Hematopoietic multipotent progenitor cell (in vitro differentiated cells): ENCODE data around the gene SH3PXD2A. TPM values are rescaled to one million over a fixed set of nuclear protein-coding genes. Genes with fewer than 3 reads are reported as not detected.

Experiments
- DNase-seq, 3 donors: peaks; one replicate each; pipeline ENCODE4 v3.0.0-alpha.2; 2011 to 2015; ENCODE audit warnings: low read depth in 2 of 3, low spot score in 2 of 3
- total RNA-seq: library from RNA; depleted of rRNA; stranded (reverse); fragments of >200 nt; gene quantifications from one replicate; pipeline ENCODE4 v1.2.3, GENCODE V29; 2012

SH3PXD2A gene
- total RNA-seq, 1 donor, result 2.7 TPM

- DNase-seq, result peak; percentile 26 to 94 (median 91)
Observed at GRCh38 chr10:103757531-103758293, 97.7 kb downstream of the SH3PXD2A start.

- DNase-seq, result no peak
Observed at GRCh38 chr10:103756277-103756869, 99.0 kb downstream of the SH3PXD2A start.

GRCh38 chr10:103752680-103753248, 102.6 kb downstream of the SH3PXD2A start:
- peak in 1 of 3 donors; percentile 29 for DNase-seq

GRCh38 chr10:103751667-103752290, 103.6 kb downstream of the SH3PXD2A start:
- DNase-seq, result no peak

- no peak for DNase-seq
Observed at GRCh38 chr10:103750836-103751235, 104.5 kb downstream of the SH3PXD2A start.

- DNase-seq, result no peak
Observed at GRCh38 chr10:103749779-103750178, 105.6 kb downstream of the SH3PXD2A start.

- DNase-seq, result no peak
Observed at GRCh38 chr10:103748020-103748419, 107.4 kb downstream of the SH3PXD2A start.

- no peak for DNase-seq
Observed at GRCh38 chr10:103747193-103747865, 108.0 kb downstream of the SH3PXD2A start.

- no peak for DNase-seq
Observed at GRCh38 chr10:103746598-103746997, 108.8 kb downstream of the SH3PXD2A start.

- peak in 1 of 3 donors; percentile 29 for DNase-seq
Observed at GRCh38 chr10:103745341-103746247, 109.8 kb downstream of the SH3PXD2A start.

GRCh38 chr10:103742824-103743223, 112.6 kb downstream of the SH3PXD2A start:
- no peak for DNase-seq

- no peak for DNase-seq
Observed at GRCh38 chr10:103740611-103741010, 114.8 kb downstream of the SH3PXD2A start.

GRCh38 chr10:103739039-103739764, 116.2 kb downstream of the SH3PXD2A start:
- DNase-seq, result no peak

GRCh38 chr10:103737735-103738367, 117.5 kb downstream of the SH3PXD2A start:
- no peak for DNase-seq

- DNase-seq, result no peak
Observed at GRCh38 chr10:103736763-103737162, 118.6 kb downstream of the SH3PXD2A start.

GRCh38 chr10:103736044-103736443, 119.3 kb downstream of the SH3PXD2A start:
- DNase-seq, result no peak

GRCh38 chr10:103734731-103735130, 120.6 kb downstream of the SH3PXD2A start:
- DNase-seq, result no peak

- DNase-seq, result no peak
Observed at GRCh38 chr10:103733045-103733419, 122.3 kb downstream of the SH3PXD2A start.
